GM23248 (cell line): ENCODE measurements around the gene GLDC. TPM values are rescaled to one million over a fixed set of nuclear protein-coding genes. Genes with fewer than 3 reads are reported as not detected.

Source experiments
- DNase-seq: peaks from one replicate; pipeline ENCODE4 v3.0.0-alpha.2; 2015
- H2AFZ ChIP-seq: fragments of 200-600 bp; sonication (generic); 2 replicates; pipeline ENCODE4 v1.6.1; 2016; ENCODE audit warnings: antibody characterized with exemption
- H3F3A ChIP-seq: fragments of 200-600 bp; sonication (generic); 2 replicates; pipeline ENCODE4 v1.6.1; 2016; ENCODE audit warnings: mild to moderate bottlenecking, antibody characterized with exemption, mixed run types; ENCODE audit not compliant: insufficient read depth
- H3K27ac ChIP-seq: fragments of 200-600 bp; sonication (generic); 2 replicates; pipeline ENCODE4 v1.5.1; 2016; ENCODE audit warnings: mild to moderate bottlenecking
- H3K27me3 ChIP-seq: fragments of 200-600 bp; sonication (generic); replicated peaks from 2 replicates; pipeline ENCODE4 v1.6.1; 2016; ENCODE audit warnings: mild to moderate bottlenecking; ENCODE audit not compliant: insufficient read depth
- H3K36me3 ChIP-seq: fragments of 200-600 bp; sonication (generic); 2 replicates; pipeline ENCODE4 v1.6.1; 2016; ENCODE audit warnings: low read depth, mild to moderate bottlenecking
- H3K4me1 ChIP-seq: fragments of 200-600 bp; sonication (generic); 2 replicates; pipeline ENCODE4 v1.6.1; 2016; ENCODE audit warnings: mild to moderate bottlenecking; ENCODE audit not compliant: insufficient read depth
- H3K4me2 ChIP-seq: fragments of 200-600 bp; sonication (generic); one replicate; pipeline ENCODE4 v1.6.1; 2016; ENCODE audit warnings: mild to moderate bottlenecking; ENCODE audit not compliant: unreplicated experiment
- H3K4me3 ChIP-seq: fragments of 200-600 bp; sonication (generic); 2 replicates; pipeline ENCODE4 v1.5.1; 2016; ENCODE audit warnings: mild to moderate bottlenecking
- H3K79me2 ChIP-seq: fragments of 200-600 bp; sonication (generic); 2 replicates; pipeline ENCODE4 v1.6.1; 2016; ENCODE audit warnings: mild to moderate bottlenecking; ENCODE audit not compliant: insufficient read depth
- H3K9ac ChIP-seq: fragments of 200-600 bp; sonication (generic); 2 replicates; pipeline ENCODE4 v1.6.1; 2016; ENCODE audit warnings: mild to moderate bottlenecking
- H3K9me2 ChIP-seq: fragments of 200-600 bp; sonication (generic); 2 replicates; pipeline ENCODE4 v1.6.1; 2016; ENCODE audit warnings: mixed run types, mild to moderate bottlenecking, moderate library complexity; ENCODE audit not compliant: insufficient read depth
- H3K9me3 ChIP-seq: fragments of 200-600 bp; sonication (generic); one replicate; pipeline ENCODE4 v1.6.1; 2017; ENCODE audit warnings: low read depth
- H4K20me1 ChIP-seq: fragments of 200-600 bp; sonication (generic); 2 replicates; pipeline ENCODE4 v1.6.0; 2016; ENCODE audit not compliant: insufficient read depth
- EZH2 ChIP-seq: fragments of 200-600 bp; sonication (generic); IDR thresholded peaks from 2 replicates; pipeline ENCODE4 v1.6.1; 2018; ENCODE audit warnings: antibody characterized with exemption, mild to moderate bottlenecking; ENCODE audit not compliant: insufficient read depth, poor library complexity, severe bottlenecking
- EZH2phosphoT487 ChIP-seq: fragments of 200-600 bp; sonication (generic); IDR thresholded peaks from 2 replicates; pipeline ENCODE4 v1.6.1; 2018; ENCODE audit warnings: antibody characterized with exemption, moderate library complexity, mild to moderate bottlenecking, low read depth; ENCODE audit not compliant: insufficient read depth
- WGBS, 2 experiments: methylation state at CpG; one replicate each; pipeline ENCODE4 v1.1.6; 2015 to 2017; ENCODE audit warnings: low lambda C conversion rate in 2 of 2, low coverage in 1 of 2; ENCODE audit errors: missing lambda C conversion rate in 2 of 2; 5-methylcytosine and 5-hydroxymethylcytosine counted together
- in situ Hi-C: fragments of 300-500 bp; cut with MboI; formaldehyde crosslinking; loops from 2 replicates; pipeline ENCODE4 v1.15.0; 2020
- polyA plus RNA-seq: library from polyadenylated mRNA; unstranded; fragments of >200 nt; fragmentation: Nextera tagmentation; extraction: Ambion mirVana; gene quantifications from 2 replicates; pipeline ENCODE4 v1.2.1, GENCODE V29; 2016
- total RNA-seq: library from RNA; depleted of rRNA; stranded (reverse); fragments of >200 nt; shearing (Covaris generic); gene quantifications from 2 replicates; pipeline ENCODE4 v1.2.3, GENCODE V29; 2014

Gene GLDC
- total and polyA plus RNA-seq, 2 experiments from 2014 or later = 0.11 to 0.48 TPM

GRCh38 chr9:6641056-6641455, 4.5 kb downstream of the GLDC start:
- no peak overlapping the region for H3K4me2 ChIP-seq
- H3K4me1 ChIP-seq = no peaks in the 10 kb centered on the region
- no peak overlapping the region for H3K27ac ChIP-seq
- H3K79me2 ChIP-seq = no peaks in the 10 kb centered on the region
- no peaks in the 10 kb centered on the region for H3K9me3 ChIP-seq
- H3K4me3 ChIP-seq = no peak overlapping the region
- H4K20me1 ChIP-seq = no peaks in the 10 kb centered on the region
- TF ChIP-seq EZH2 (no peak), EZH2phosphoT487 (no peak)
- H3K36me3 ChIP-seq = no peaks in the 10 kb centered on the region
- WGBS, 2 experiments = 40 to 43% methylated on average over 5 of the region's 5 CpGs
- no peaks in the 10 kb centered on the region for H3F3A ChIP-seq
- no peak for DNase-seq
- H3K27me3 ChIP-seq = peaks cover 58% of the 10 kb centered on the region
- no peak overlapping the region for H2AFZ ChIP-seq
- no peaks in the 10 kb centered on the region for H3K9me2 ChIP-seq
- H3K9ac ChIP-seq = no peak overlapping the region
- in situ Hi-C loops = no loop called here

- Histone ChIP-seq H3K79me2 (no peaks in the 10 kb centered on the region), H3K4me2 (no peak overlapping the region), H4K20me1 (no peaks in the 10 kb centered on the region), H3K27ac (no peak overlapping the region), H3K36me3 (no peaks in the 10 kb centered on the region), H3K9me3 (no peaks in the 10 kb centered on the region), H3K9ac (no peak overlapping the region), H3K4me1 (no peaks in the 10 kb centered on the region), H2AFZ (no peak overlapping the region), H3K4me3 (no peak overlapping the region), H3F3A (no peaks in the 10 kb centered on the region), H3K9me2 (no peaks in the 10 kb centered on the region), H3K27me3 (peaks cover 52% of the 10 kb centered on the region)
- DNase-seq = no peak
- WGBS, 2 experiments = 75 to 78% methylated on average over 9 of the region's 9 CpGs
- in situ Hi-C loops = no loop called here
- TF ChIP-seq EZH2 = no peak
- no peak for TF ChIP-seq EZH2phosphoT487
Measured at GRCh38 chr9:6640268-6641051, 5.1 kb downstream of the GLDC start.

- H3K27me3 ChIP-seq = peaks cover 45% of the 10 kb centered on the region
- TF ChIP-seq EZH2phosphoT487 (no peak), EZH2 (no peak)
- H3K4me1 ChIP-seq = no peaks in the 10 kb centered on the region
- DNase-seq = no peak
- H3K27ac ChIP-seq = no peak overlapping the region
- no peak overlapping the region for H2AFZ ChIP-seq
- H4K20me1 ChIP-seq = no peaks in the 10 kb centered on the region
- WGBS, 2 experiments = 45 to 51% methylated on average over 3 of the region's 3 CpGs
- no peaks in the 10 kb centered on the region for H3K36me3 ChIP-seq
- H3K4me2 ChIP-seq = no peak overlapping the region
- H3K9me3 ChIP-seq = no peaks in the 10 kb centered on the region
- no peaks in the 10 kb centered on the region for H3F3A ChIP-seq
- in situ Hi-C loops = no loop called here
- H3K79me2 ChIP-seq = no peaks in the 10 kb centered on the region
- H3K4me3 ChIP-seq = no peak overlapping the region
- no peaks in the 10 kb centered on the region for H3K9me2 ChIP-seq
- H3K9ac ChIP-seq = no peak overlapping the region
Measured at GRCh38 chr9:6639622-6640021, 5.9 kb downstream of the GLDC start.

- no peaks in the 10 kb centered on the region for H3K4me1 ChIP-seq
- DNase-seq = peak; percentile 33
- TF ChIP-seq EZH2 (no peak), EZH2phosphoT487 (no peak)
Measured at GRCh38 chr9:6634444-6634843, 11.1 kb downstream of the GLDC start.

More at GRCh38 chr9:6634444-6634843, 11.1 kb downstream of the GLDC start:
- no peaks in the 10 kb centered on the region for H3F3A ChIP-seq
- H3K4me2 ChIP-seq = no peak overlapping the region
- H3K79me2 ChIP-seq = no peaks in the 10 kb centered on the region
- H3K4me3 ChIP-seq = no peak overlapping the region
- no peaks in the 10 kb centered on the region for H3K9me3 ChIP-seq
- H3K36me3 ChIP-seq = no peaks in the 10 kb centered on the region
- H3K9ac ChIP-seq = no peak overlapping the region
- H2AFZ ChIP-seq = no peak overlapping the region
- peaks cover 8% of the 10 kb centered on the region; the same call in 1 of the 2 replicates for H3K27me3 ChIP-seq
- no peaks in the 10 kb centered on the region for H4K20me1 ChIP-seq
- no peaks in the 10 kb centered on the region for H3K9me2 ChIP-seq
- WGBS, 2 experiments = 58 to 68% methylated on average over 7 of the region's 7 CpGs
- in situ Hi-C loops = no loop called here
- no peak overlapping the region for H3K27ac ChIP-seq
